ENCODE results near the gene PRSS3.
"Not testable (repeated sequence)": the region's sequence is repeated elsewhere in the genome, so short reads cannot be mapped to it uniquely, and the experiment has no call there.

PRSS3 gene

GRCh38 chr9:33785914-33786313 lies 9.4 kb upstream of the PRSS3 start:
- no peak for DNase-seq

GRCh38 chr9:33786681-33787080 lies 8.7 kb upstream of the PRSS3 start:
- DNase-seq = no peak

GRCh38 chr9:33787839-33788238 lies 7.5 kb upstream of the PRSS3 start:
- DNase-seq = peak in 1 of 58 donors; percentile 9

- DNase-seq = not testable (repeated sequence)
Measured at GRCh38 chr9:33789429-33789828, 5.9 kb upstream of the PRSS3 start.

- DNase-seq = no peak
Measured at GRCh38 chr9:33791117-33791516, 4.2 kb upstream of the PRSS3 start.

- not testable (repeated sequence) for DNase-seq
Measured at GRCh38 chr9:33793496-33793895, 1.9 kb upstream of the PRSS3 start.

- DNase-seq = peak in 1 of 58 donors; percentile 14
Measured at GRCh38 chr9:33794560-33794959, 801 bp upstream of the PRSS3 start.

- DNase-seq = no peak
Measured at GRCh38 chr9:33795819-33796218, 458 bp downstream of the PRSS3 start.

- DNase-seq = not testable (repeated sequence)
Measured at GRCh38 chr9:33796679-33797078, 1.3 kb downstream of the PRSS3 start.

- DNase-seq = no peak
Measured at GRCh38 chr9:33797837-33798236, 2.5 kb downstream of the PRSS3 start.

- DNase-seq = no peak
Measured at GRCh38 chr9:33798545-33798944, 3.2 kb downstream of the PRSS3 start.

GRCh38 chr9:33799928-33800704 lies 4.8 kb downstream of the PRSS3 start:
- no peak for DNase-seq

GRCh38 chr9:33800886-33801285 lies 5.5 kb downstream of the PRSS3 start:
- DNase-seq = no peak

GRCh38 chr9:33801943-33802500 lies 6.7 kb downstream of the PRSS3 start:
- not testable (repeated sequence) for DNase-seq

- DNase-seq = not testable (repeated sequence)
Measured at GRCh38 chr9:33804196-33804595, 8.8 kb downstream of the PRSS3 start.

- not testable (repeated sequence) for DNase-seq
Measured at GRCh38 chr9:33807156-33807555, 11.8 kb downstream of the PRSS3 start.

GRCh38 chr9:33808979-33809322 lies 13.6 kb downstream of the PRSS3 start:
- DNase-seq = not testable (repeated sequence)

GRCh38 chr9:33809506-33809905 lies 14.1 kb downstream of the PRSS3 start:
- no peak for DNase-seq

- peak in 16 of 58 donors; percentile 3 to 78 (median 41) for DNase-seq
Measured at GRCh38 chr9:33813712-33814641, 18.6 kb downstream of the PRSS3 start.

- DNase-seq = no peak
Measured at GRCh38 chr9:33815781-33816180, 20.4 kb downstream of the PRSS3 start.

- peak; percentile 46 to 97 (median 92) for DNase-seq
Measured at GRCh38 chr9:33816327-33817252, 21.2 kb downstream of the PRSS3 start, which contains the start of gene UBE2R2. Gene UBE2R2 (plus strand): TSS chr9:33817160. CDS start chr9:33817758, 598 bp downstream.

Data from anterior cingulate cortex (tissue), 58 donors.